ENCODE measurements around the gene MYCL. TPM values are rescaled to one million over a fixed set of nuclear protein-coding genes. Genes with fewer than 3 reads are reported as not detected.
"Not testable (repeated sequence)": the region's sequence is repeated elsewhere in the genome, so short reads cannot be mapped to it uniquely, and the experiment has no call there.

The MYCL gene
- total RNA-seq, 6 experiments from 2014 or later, result 0.75 to 20.5 (median 6.1) TPM

DNA sequence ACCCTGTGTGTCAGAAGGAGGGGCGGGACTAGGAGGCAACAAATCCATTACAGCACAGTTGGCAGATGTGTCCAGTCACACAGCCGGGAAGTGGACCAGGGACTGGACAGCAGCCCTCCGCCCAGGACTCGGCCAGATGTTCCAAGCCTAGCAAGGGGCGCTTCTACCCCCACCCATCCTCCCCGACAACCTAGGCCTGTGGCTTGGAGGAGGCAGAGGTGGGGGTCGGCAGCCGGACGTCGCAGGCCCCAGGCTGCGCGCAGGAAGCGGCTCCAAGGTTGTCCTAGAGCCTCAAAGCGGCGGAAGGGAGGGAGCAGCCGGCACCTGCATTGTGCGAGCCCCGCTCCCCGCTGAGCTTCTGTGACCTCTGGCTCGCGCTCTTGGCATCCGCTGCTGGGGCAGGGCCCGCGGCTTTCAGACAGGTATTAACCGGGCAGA is 20.6 kb upstream of the MYCL start:
- Histone ChIP-seq H3K4me1 (peaks cover 0 to 34% (median 17%) of the 10 kb centered on the region in 4 donors), H3K36me3 (no peaks in the 10 kb centered on the region), H3K27ac (peak overlapping the region in 2 of 3 donors; percentile 37 to 67), H3K9me3 (no peaks in the 10 kb centered on the region), H3K4me3 (peak overlapping the region in 2 of 3 donors; percentile 2 to 34), H3K27me3 (no peaks in the 10 kb centered on the region)
- no CpG with 5 or more reads among the region's 25 CpGs for WGBS (ENCODE audit: insufficient coverage, low coverage, low lambda C conversion rate, missing lambda C conversion rate)
- TF ChIP-seq, protein P1, sequence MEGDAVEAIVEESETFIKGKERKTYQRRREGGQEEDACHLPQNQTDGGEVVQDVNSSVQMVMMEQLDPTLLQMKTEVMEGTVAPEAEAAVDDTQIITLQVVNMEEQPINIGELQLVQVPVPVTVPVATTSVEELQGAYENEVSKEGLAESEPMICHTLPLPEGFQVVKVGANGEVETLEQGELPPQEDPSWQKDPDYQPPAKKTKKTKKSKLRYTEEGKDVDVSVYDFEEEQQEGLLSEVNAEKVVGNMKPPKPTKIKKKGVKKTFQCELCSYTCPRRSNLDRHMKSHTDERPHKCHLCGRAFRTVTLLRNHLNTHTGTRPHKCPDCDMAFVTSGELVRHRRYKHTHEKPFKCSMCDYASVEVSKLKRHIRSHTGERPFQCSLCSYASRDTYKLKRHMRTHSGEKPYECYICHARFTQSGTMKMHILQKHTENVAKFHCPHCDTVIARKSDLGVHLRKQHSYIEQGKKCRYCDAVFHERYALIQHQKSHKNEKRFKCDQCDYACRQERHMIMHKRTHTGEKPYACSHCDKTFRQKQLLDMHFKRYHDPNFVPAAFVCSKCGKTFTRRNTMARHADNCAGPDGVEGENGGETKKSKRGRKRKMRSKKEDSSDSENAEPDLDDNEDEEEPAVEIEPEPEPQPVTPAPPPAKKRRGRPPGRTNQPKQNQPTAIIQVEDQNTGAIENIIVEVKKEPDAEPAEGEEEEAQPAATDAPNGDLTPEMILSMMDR (IDR thresholded peaks at IDR 0.05), result no peak
- peak; percentile 59 for TF ChIP-seq POLR2A (IDR thresholded peaks at IDR 0.05)
- peak; percentile 76 to 91 (median 87) for DNase-seq
- peak; percentile 58 to 72 (median 66) for ATAC-seq
- intact Hi-C loops (cut with DNase I), result no loop called here

- H3K27me3 ChIP-seq, result no peaks in the 10 kb centered on the region
- H3K4me3 ChIP-seq, result no peak overlapping the region
- no peaks in the 10 kb centered on the region for H3K9me3 ChIP-seq
- H3K27ac ChIP-seq, result no peak overlapping the region
- DNase-seq (peak in 1 of 3 donors; percentile 42), ATAC-seq (peak; percentile 77 to 85 (median 83))
- no peak for TF ChIP-seq POLR2A (IDR thresholded peaks at IDR 0.05)
- TF ChIP-seq, protein P1 (IDR thresholded peaks at IDR 0.05), result peak; percentile 54 to 78 (median 62)
- WGBS (ENCODE audit: insufficient coverage, low coverage, low lambda C conversion rate, missing lambda C conversion rate), result 31% methylated on average over 3 of the region's 3 CpGs
- H3K36me3 ChIP-seq, result no peaks in the 10 kb centered on the region
- intact Hi-C loops (cut with DNase I), result loop anchor here (5.0 kb wide), 2 partner anchors 53 to 58 kb away; no protein-coding TSS in a partner anchor
- H3K4me1 ChIP-seq, result peaks cover 0 to 10% (median 2%) of the 10 kb centered on the region in 4 donors
Measured at GRCh38 chr1:39919545-39919944, 17.8 kb upstream of the MYCL start.

DNA sequence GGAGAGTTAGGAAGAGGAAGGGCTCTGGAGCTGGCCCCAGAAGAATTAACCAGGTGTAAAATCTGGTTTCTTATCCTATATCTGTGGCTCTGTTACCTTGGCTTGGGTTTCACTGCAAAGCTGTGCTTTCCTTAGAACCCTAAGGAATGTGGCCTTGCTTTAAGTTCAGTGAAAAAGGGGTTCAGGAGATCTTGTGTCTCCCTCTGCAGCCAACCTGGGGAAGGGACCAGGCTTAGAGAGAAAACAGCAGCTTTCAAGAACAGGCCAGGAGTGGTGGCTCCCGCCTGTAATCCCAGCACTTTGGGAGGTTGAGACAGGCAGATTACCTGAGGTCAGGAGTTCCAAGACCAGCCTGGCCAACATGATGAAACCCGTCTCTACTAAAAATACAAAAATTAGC is 16.1 kb upstream of the MYCL start:
- no peak for TF ChIP-seq POLR2A (IDR thresholded peaks at IDR 0.05)
- TF ChIP-seq, protein P1 (IDR thresholded peaks at IDR 0.05), result no peak
- Histone ChIP-seq H3K27me3 (no peaks in the 10 kb centered on the region), H3K9me3 (no peaks in the 10 kb centered on the region), H3K4me3 (no peak overlapping the region), H3K27ac (no peak overlapping the region), H3K36me3 (no peaks in the 10 kb centered on the region), H3K4me1 (peaks cover 0 to 7% (median 2%) of the 10 kb centered on the region in 4 donors)
- intact Hi-C loops (cut with DNase I), result loop anchor here (5.0 kb wide), 2 partner anchors 54 to 59 kb away; no protein-coding TSS in a partner anchor
- WGBS (ENCODE audit: insufficient coverage, low coverage, low lambda C conversion rate, missing lambda C conversion rate), result 75% methylated on average over 1 of the region's 2 CpGs
- no peak for DNase-seq
- ATAC-seq, result no peak

- Histone ChIP-seq H3K27me3 (no peaks in the 10 kb centered on the region), H3K36me3 (no peaks in the 10 kb centered on the region), H3K4me1 (peaks cover 0 to 4% (median 0%) of the 10 kb centered on the region in 4 donors), H3K9me3 (no peaks in the 10 kb centered on the region), H3K27ac (no peak overlapping the region), H3K4me3 (no peak overlapping the region)
- WGBS (ENCODE audit: insufficient coverage, low coverage, low lambda C conversion rate, missing lambda C conversion rate), result 40% methylated on average over 1 of the region's 6 CpGs
- intact Hi-C loops (cut with DNase I), result loop anchor here (5.0 kb wide), 2 partner anchors 57 to 62 kb away; no protein-coding TSS in a partner anchor
- ATAC-seq, result no peak
- DNase-seq, result no peak
- TF ChIP-seq POLR2A (IDR thresholded peaks at IDR 0.05), result no peak
- TF ChIP-seq, protein P1 (IDR thresholded peaks at IDR 0.05), result no peak
Measured at GRCh38 chr1:39915499-39916129, 13.9 kb upstream of the MYCL start.

DNA sequence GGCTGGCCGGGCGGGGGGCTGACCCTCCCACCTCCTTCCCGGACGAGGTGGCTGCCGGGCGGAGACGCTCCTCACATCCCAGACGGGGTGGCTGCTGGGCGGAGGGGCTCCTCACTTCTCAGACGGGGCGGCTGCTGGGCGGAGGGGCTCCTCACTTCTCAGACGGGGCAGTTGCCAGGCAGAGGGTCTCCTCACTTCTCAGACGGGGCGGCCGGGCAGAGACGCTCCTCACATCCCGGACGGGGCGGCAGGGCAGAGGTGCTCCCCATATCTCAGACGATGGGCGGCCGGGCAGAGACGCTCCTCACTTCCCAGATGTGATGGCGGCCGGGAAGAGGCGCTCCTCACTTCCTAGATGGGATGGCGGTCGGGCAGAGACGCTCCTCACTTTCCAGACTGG is 11.4 kb upstream of the MYCL start:
- H3K4me3 ChIP-seq; H3K36me3 ChIP-seq; H3K27me3 ChIP-seq; ATAC-seq; intact Hi-C loops (cut with DNase I); DNase-seq; H3K27ac ChIP-seq; H3K9me3 ChIP-seq; H3K4me1 ChIP-seq: not testable (repeated sequence)
- no CpG with 5 or more reads among the region's 30 CpGs for WGBS (ENCODE audit: insufficient coverage, low coverage, low lambda C conversion rate, missing lambda C conversion rate)

Measured in right lobe of liver (tissue), 6 donors.